HG03378 (cell line): Measurements from ENCODE around the gene LACRT.
"Not testable (repeated sequence)": the region's sequence is repeated elsewhere in the genome, so short reads cannot be mapped to it uniquely, and the experiment has no call there.

Source experiments
- ATAC-seq: cut with Tn5 transposase; IDR thresholded peaks from one replicate; pipeline ENCODE4 v1.9.1; 2021; ENCODE audit warnings: mild to moderate bottlenecking, moderate library complexity; ENCODE audit not compliant: unreplicated experiment

LACRT gene

GRCh38 chr12:54641089-54641488, 6.4 kb upstream of the LACRT start:
- no peak for ATAC-seq

DNA sequence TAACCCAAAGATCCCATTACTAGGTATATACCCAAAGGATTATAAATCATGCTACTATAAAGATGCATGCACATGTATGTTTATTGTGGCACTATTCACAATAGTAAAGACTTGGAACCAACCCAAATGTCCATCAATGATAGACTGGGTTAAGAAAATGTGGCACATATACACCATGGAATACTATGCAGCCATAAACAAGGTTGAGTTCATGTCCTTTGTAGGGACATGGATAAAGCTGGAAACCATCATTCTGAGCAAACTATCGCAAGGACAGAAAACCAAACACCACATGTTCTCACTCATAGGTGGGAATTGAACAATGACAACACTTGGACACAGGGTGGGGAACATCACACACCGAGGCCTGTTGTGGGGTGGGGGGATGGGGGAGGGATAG, 4.4 kb upstream of the LACRT start:
- ATAC-seq: not testable (repeated sequence)

- no peak for ATAC-seq
Observed at GRCh38 chr12:54631988-54632728, 2.5 kb downstream of the LACRT start.

DNA sequence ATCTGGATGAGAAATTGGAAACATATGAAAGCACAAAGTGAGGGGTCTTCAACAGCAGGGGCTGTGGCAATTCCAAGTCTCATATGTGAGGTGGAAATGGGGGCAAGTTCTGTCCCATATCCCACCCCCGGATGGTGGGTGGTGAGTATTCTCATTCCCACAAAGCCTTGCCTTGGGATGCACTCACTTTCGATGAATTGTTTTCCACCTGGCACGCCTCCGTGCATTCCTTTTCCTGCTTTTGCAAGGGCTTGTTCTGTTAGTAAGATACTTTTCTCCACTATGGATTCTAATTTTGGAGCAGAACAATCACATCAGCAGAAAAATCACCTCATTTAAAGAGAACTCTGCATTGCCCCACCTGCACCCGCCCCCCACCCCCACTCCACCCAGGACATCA, 3.1 kb downstream of the LACRT start:
- ATAC-seq: no peak

DNA sequence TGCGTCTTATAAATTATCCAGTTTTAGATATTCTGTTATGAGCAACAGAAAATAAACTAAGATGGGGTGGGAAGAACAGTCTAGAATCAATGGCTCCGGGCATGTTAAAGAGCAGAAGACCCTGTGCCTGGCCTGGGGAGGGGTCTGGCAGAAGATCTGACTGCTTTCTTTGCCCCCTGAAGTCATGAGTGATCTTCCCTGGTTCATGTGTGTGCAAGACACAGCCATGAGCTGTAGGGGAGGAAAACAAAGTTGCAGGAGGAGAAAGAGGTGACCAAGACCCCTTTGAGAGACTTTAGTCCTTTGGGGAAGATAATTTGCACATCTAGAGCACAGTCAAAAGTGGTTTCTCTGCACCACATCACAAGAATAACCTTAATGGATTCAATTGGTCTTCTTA, 4.8 kb downstream of the LACRT start:
- ATAC-seq: no peak

DNA sequence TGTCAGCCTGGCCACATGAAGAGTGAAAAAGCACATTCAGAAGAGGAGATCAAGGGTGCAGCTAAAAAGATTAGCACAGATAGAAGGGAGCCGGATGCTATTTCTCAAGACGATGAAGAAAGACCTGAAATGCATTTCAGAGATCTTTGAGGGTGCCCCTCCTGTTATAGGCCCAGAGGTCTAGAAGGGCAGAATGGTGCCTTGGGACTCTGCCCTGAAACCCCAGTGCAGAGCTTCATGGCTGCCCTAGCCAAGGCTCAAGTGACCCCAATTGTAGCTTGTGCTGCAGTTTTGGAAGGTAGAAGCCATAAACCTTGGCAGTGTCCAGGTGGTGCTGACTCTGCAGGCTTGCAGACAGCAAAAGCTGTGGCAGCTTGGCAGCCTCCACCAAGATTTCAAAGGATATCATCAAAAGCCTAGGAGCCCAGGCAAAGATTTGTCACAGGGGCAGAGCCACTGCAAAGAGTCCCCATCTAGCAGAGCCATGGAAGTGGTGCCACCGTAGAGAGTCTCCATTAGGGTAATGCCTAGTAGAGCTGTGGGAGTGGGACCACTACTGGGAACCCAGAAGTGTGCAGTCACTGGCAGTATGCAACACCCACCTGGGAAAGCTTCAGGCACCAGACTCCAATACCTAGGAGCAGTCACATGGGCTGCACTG, 6.4 kb downstream of the LACRT start:
- no peak for ATAC-seq

- ATAC-seq: no peak
Observed at GRCh38 chr12:54627304-54627703, 7.4 kb downstream of the LACRT start.

DNA sequence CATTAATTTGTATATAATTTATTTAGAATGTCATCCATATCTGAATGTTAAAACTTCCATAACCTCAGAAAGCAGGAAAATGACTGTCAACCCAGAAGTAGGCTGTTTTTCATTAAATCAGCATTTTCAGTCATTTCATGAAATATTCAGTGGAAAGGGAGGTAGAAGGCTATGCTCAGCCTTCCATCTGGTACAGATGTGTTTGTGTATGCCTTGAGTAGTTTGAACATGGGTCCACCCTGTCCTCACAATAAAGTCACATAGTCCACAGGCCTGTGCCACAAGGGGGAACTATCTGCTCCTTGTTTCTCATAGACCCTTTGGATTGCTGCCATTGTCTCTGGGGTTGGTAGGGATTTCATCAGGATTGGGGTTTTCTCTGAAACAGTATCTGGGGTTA, 9.1 kb downstream of the LACRT start:
- ATAC-seq: no peak

DNA sequence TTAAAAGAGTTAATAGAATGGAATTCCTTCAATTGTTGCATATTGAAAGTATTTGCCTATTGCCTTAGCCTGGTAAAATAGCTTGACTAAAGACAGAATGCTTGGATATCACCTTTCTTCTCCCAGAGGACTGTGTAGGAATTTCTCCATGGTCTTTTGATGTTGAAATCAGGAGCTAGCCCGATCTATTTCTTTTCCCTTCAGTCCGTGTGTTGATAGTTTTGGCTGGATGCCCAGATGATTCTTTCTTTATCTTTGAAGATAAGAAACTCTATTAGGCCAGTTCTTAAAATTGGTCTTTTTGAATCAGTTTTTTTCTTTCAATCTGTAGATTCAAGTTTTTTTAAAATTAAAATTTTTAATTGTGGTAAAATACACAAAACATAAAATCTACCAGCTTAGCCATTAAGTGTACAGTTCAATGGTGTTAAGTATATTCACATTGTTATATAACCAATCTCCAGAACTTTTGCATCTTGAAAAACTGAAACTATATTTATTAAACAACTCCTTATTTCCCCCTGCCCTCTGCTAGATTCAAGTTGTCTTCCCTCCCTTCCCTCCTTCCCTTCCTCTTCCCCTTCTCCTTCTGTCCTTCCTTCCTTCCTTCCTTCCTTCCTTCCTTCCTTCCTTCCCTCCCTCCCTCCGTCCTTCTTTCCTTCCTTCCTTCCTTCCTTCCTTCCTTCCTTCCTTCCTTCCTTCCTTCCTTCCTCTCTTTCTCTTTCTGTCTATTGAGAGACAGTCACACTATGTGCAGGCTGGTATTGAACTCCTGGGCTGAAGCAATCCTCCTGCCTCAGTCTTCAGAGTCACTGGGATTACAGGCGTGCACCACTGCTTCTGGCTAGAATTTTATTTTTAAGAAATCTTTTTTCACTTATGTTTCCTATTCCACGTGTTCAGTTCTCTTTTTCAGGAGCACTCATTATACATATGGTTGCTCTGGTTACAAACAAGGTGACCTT, 10.1 kb downstream of the LACRT start:
- no peak for ATAC-seq

DNA sequence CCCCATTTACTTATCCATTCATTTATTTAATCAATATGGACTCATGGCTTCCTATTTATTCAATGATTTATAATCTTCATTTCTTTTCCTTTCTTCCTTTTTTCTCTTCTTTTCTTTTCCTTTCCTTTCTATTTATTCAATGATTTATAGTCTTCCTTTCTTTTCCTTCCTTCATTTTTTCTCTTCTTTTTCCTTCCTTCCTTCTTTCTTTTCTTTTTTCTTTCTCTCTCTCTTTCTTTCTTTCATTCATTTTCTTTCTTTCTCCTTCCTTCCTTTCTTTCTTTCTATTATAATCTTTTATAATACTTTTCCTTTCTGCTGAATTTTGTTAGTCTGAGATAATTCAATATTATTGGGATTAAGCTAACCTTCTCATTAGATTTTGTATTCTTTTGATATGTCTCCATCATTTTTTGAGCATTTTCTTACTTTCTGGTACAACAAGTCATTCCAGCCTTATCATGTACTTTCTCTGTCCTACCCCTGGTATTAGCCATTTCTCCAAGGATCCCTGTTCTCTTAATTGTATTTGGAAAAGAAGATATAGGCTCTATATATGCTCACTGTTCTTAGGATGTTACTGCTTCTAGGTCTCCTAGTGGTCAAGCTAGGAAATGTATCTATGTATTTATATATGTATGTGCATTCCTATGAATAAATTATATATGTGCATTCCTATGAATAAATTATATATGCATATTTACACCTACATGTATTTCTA, 12.1 kb downstream of the LACRT start:
- no peak for ATAC-seq

GRCh38 chr12:54616933-54617680, 17.6 kb downstream of the LACRT start:
- ATAC-seq: no peak

DNA sequence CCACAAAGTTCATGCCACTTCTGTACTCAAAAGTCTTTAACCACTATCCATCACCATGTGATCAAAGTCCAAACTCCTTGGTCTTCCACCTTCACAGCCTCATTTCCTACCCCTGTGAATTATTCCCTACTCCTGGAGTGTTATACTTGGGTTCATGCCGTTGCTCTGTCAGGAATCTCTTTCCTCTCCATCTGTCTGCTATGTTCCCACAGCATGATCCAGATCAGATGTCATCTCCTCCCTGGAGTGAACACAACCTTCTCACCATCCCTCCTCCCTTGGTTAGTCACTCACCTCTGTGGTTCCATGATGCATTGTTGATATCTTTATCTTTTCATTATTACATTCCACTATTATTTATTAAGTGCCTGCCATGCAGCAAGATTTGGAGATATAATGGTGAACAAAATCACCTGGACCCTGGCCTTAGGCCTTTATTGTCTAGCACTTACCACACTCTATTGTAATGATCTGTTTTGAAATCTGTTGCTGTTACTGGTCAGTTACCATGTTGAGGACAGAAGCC, 22.4 kb downstream of the LACRT start:
- no peak for ATAC-seq

- no peak for ATAC-seq
Observed at GRCh38 chr12:54611715-54612149, 23.0 kb downstream of the LACRT start.

- ATAC-seq: no peak
Observed at GRCh38 chr12:54608769-54609168, 25.9 kb downstream of the LACRT start.

GRCh38 chr12:54608156-54608555, 26.5 kb downstream of the LACRT start:
- no peak for ATAC-seq

DNA sequence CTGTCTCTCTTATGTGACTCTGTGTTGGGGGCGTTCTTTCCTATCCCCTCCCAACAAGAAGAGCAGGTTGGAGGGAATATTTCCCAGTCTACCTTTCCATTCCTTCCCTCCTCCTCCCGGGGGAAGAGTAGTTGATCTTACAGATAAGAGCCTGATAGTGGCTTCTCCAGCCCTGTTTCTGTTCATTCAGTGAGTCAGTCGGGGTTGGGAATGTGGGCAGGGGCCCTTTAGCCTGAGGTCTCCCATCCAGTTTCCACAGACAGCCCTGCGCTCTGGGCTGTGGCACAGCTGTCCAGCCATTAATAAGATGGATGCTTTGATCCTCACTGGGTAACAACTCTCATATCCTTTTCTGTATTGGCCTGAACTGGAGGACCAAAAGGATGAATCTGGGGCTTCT, 28.1 kb downstream of the LACRT start:
- ATAC-seq: no peak

GRCh38 chr12:54605138-54605970, 29.3 kb downstream of the LACRT start:
- no peak for ATAC-seq

DNA sequence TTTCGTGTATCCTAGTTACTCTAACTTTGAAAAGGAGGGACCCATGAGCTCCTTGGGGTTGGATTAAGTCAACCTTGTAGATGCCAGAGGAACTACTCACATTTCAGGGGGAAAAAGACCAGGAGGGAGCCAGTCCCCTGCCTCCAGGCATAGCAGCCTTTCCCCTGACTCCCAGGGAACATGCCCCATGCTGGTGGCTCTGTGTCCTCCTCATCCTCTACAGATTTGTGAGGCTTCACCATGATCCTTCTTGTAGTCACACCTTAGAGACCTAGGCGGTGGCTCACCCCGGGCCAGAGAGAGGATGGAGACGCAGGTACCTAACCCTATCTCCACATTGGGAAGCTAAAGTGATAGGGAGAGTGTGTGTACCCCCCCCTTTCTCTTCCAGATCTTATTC, 30.3 kb downstream of the LACRT start:
- no peak for ATAC-seq

- no peak for ATAC-seq
Observed at GRCh38 chr12:54603872-54604271, 30.8 kb downstream of the LACRT start.
